DMS53 (cell line): ENCODE results near the gene COTL1.

Experiments
- DNase-seq: peaks from one replicate; lab custom pipeline; 2025; lab: John Stamatoyannopoulos, UW

Gene COTL1

GRCh38 chr16:84617791-84618580 lies at the start of gene COTL1:
Gene COTL1, minus strand, starts transcription at chr16:84618078. Its CDS starts 164 bp downstream, at chr16:84617914.
- peak; percentile 95 for DNase-seq

GRCh38 chr16:84665843-84666242 lies 48.0 kb upstream of the COTL1 start:
- no peak for DNase-seq

GRCh38 chr16:84665359-84665758 lies 47.5 kb upstream of the COTL1 start:
- DNase-seq = no peak

- DNase-seq = no peak
Observed at GRCh38 chr16:84663433-84664101, 45.7 kb upstream of the COTL1 start.

GRCh38 chr16:84662471-84662870 lies 44.6 kb upstream of the COTL1 start:
- no peak for DNase-seq

- DNase-seq = no peak
Observed at GRCh38 chr16:84661418-84662060, 43.7 kb upstream of the COTL1 start.

GRCh38 chr16:84660973-84661372 lies 43.1 kb upstream of the COTL1 start:
- no peak for DNase-seq

GRCh38 chr16:84659656-84660300 lies 41.9 kb upstream of the COTL1 start:
- DNase-seq = no peak

- DNase-seq = no peak
Observed at GRCh38 chr16:84658690-84659089, 40.8 kb upstream of the COTL1 start.

- no peak for DNase-seq
Observed at GRCh38 chr16:84657229-84657837, 39.5 kb upstream of the COTL1 start.

- no peak for DNase-seq
Observed at GRCh38 chr16:84656649-84657048, 38.8 kb upstream of the COTL1 start.

- no peak for DNase-seq
Observed at GRCh38 chr16:84654998-84655397, 37.1 kb upstream of the COTL1 start.

- DNase-seq = no peak
Observed at GRCh38 chr16:84654238-84654637, 36.4 kb upstream of the COTL1 start.

GRCh38 chr16:84652566-84652965 lies 34.7 kb upstream of the COTL1 start:
- no peak for DNase-seq

- no peak for DNase-seq
Observed at GRCh38 chr16:84650062-84650991, 32.4 kb upstream of the COTL1 start.

GRCh38 chr16:84649511-84649861 lies 31.6 kb upstream of the COTL1 start:
- DNase-seq = no peak

GRCh38 chr16:84648595-84649510 lies 31.0 kb upstream of the COTL1 start:
- peak; percentile 74 for DNase-seq

GRCh38 chr16:84647828-84648594 lies 30.1 kb upstream of the COTL1 start, which contains the start of gene KLHL36:
Gene KLHL36, plus strand, starts transcription at chr16:84648511. Its CDS starts 2,357 bp downstream, at chr16:84650868.
- peak; percentile 82 for DNase-seq

GRCh38 chr16:84643674-84644073 lies 25.8 kb upstream of the COTL1 start:
- DNase-seq = no peak
